ENCODE results near the gene INPP5F.
"Not testable (repeated sequence)": the region's sequence is repeated elsewhere in the genome, so short reads cannot be mapped to it uniquely, and the experiment has no call there.

INPP5F gene

GRCh38 chr10:119769886-119770285, 44.0 kb downstream of the INPP5F start:
- no peak for DNase-seq (ENCODE audit: low read depth, low spot score)

GRCh38 chr10:119770928-119771327, 45.1 kb downstream of the INPP5F start:
- no peak for DNase-seq (ENCODE audit: low read depth, low spot score)
- H3K4me3 ChIP-seq (ENCODE audit: low read length): no peak overlapping the region

More at GRCh38 chr10:119769886-119770285, 44.0 kb downstream of the INPP5F start:
- no peak overlapping the region for H3K4me3 ChIP-seq (ENCODE audit: low read length)

DNA sequence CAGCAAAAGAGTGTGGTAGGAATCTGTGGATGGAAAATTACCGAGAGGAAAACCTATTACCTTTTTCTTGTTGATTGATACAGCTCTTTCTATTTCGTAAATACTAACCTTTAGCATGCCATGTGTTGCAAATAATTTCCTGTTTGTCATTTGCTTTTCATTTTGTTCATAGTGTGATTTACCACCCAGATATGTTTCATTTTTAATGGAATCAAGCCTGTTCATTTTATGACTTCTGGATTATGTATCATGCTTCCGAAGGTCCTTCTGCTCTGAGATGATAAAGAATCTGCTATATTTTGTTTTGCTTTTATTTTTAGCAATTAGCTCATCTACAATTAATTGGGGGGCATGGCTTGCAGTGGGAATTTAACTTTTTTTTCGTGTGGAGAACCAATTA, 46.5 kb downstream of the INPP5F start:
- DNase-seq (ENCODE audit: low read depth, low spot score): no peak
- H3K4me3 ChIP-seq (ENCODE audit: low read length): no peak overlapping the region

DNA sequence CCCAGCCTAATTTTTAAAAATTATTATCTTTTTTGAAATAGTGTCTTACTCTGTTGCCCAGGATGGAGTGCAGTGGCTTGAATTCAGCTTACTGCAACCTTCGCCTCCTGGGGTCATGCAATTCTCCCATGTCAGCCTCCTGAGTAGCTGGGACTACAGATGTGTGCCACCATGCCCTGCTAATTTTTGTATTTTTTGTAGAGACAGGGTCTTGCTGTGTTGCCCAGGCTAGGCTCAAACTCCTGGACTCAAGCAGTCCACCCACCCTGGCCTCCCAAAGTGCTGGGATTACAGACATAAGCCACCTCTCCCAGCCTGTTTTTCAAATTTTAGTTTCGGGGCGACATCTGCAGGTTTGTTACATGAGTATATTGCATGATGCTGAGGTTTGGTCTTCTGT, 47.2 kb downstream of the INPP5F start:
- DNase-seq (ENCODE audit: low read depth, low spot score); H3K4me3 ChIP-seq (ENCODE audit: low read length): not testable (repeated sequence)

DNA sequence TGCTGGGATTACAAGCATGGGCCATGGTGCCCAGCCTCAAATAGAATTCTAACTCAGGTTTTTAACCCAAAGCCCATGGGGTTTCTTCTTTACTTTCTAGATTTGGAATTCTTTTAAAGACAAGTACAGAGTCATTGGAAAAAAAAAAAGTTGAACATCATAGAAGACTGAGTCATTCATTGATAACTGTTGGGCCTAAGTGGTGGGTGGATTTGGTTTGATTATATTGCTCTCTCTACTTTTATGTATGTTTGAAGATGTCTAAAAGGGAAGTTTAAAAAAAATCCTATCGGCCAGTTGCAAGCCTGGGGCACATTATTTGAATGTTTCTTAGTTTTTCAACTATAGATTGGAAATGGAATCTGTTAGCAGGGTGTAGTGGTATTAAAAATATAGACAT, 49.7 kb downstream of the INPP5F start:
- H3K4me3 ChIP-seq (ENCODE audit: low read length): no peak overlapping the region
- DNase-seq (ENCODE audit: low read depth, low spot score): no peak

GRCh38 chr10:119776536-119776935, 50.7 kb downstream of the INPP5F start:
- DNase-seq (ENCODE audit: low read depth, low spot score): no peak
- H3K4me3 ChIP-seq (ENCODE audit: low read length): no peak overlapping the region

GRCh38 chr10:119777686-119778085, 51.8 kb downstream of the INPP5F start:
- no peak overlapping the region for H3K4me3 ChIP-seq (ENCODE audit: low read length)
- no peak for DNase-seq (ENCODE audit: low read depth, low spot score)

DNA sequence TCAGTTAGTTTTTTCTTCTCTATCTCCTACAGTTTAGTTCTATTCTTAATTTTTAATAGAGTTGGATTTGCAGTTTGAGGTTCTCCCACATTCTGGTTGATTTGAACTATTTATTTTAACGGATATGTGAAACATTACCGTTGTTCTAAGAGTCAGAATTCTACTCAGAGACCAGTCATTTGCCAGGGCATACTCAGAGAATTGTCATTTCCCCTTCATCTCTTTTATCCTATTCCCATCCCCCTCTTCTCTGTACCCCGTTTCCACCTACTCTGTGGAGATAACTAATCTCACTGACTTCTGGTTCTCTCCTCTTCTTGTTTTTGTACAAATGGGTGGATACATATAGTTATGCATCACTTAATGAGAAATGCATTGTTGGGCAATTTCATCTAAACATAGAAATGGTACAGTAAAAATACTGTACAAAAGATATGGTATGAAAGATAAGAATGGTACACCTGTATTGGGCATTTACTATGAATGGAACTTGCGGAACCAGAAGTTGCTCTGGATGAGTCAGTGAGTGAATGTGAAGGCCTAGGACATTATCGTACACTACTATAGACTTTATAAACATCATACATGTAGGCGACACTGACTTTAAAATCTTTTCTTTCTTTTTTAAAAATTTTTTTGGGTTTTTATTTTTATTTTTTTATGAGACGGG, 53.1 kb downstream of the INPP5F start:
- H3K4me3 ChIP-seq (ENCODE audit: low read length): no peak overlapping the region
- no peak for DNase-seq (ENCODE audit: low read depth, low spot score)

- H3K4me3 ChIP-seq (ENCODE audit: low read length): no peak overlapping the region
- no peak for DNase-seq (ENCODE audit: low read depth, low spot score)
Observed at GRCh38 chr10:119780879-119781480, 55.1 kb downstream of the INPP5F start.

- DNase-seq (ENCODE audit: low read depth, low spot score): no peak
- no peak overlapping the region for H3K4me3 ChIP-seq (ENCODE audit: low read length)
Observed at GRCh38 chr10:119781498-119781897, 55.6 kb downstream of the INPP5F start.

GRCh38 chr10:119782981-119783664, 57.3 kb downstream of the INPP5F start:
- DNase-seq (ENCODE audit: low read depth, low spot score): no peak
- H3K4me3 ChIP-seq (ENCODE audit: low read length): no peak overlapping the region

DNA sequence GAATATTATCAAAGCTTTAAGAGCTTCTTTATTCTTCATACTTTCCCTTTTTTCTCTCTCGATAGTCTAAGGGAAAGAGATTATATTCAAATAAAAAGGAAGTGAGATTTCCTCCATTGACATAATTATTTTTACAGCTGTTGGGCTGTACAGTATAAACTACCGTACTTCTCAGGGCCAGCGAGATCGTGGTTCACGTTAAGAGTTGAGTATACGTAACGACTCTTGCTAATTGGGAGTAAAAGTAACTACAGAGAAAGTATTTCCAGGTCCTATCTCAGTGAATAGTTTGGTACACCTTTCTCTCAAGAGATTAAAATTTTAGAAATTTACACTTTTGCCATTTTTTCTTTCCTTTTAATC, 57.8 kb downstream of the INPP5F start:
- H3K4me3 ChIP-seq (ENCODE audit: low read length): no peak overlapping the region
- no peak for DNase-seq (ENCODE audit: low read depth, low spot score)

GRCh38 chr10:119784340-119785067, 58.7 kb downstream of the INPP5F start:
- H3K4me3 ChIP-seq (ENCODE audit: low read length): 0 out of 2 replicates have a peak overlapping the region, but pooled peaks have one; percentile 8
- peak; percentile 91 for DNase-seq (ENCODE audit: low read depth, low spot score)

DNA sequence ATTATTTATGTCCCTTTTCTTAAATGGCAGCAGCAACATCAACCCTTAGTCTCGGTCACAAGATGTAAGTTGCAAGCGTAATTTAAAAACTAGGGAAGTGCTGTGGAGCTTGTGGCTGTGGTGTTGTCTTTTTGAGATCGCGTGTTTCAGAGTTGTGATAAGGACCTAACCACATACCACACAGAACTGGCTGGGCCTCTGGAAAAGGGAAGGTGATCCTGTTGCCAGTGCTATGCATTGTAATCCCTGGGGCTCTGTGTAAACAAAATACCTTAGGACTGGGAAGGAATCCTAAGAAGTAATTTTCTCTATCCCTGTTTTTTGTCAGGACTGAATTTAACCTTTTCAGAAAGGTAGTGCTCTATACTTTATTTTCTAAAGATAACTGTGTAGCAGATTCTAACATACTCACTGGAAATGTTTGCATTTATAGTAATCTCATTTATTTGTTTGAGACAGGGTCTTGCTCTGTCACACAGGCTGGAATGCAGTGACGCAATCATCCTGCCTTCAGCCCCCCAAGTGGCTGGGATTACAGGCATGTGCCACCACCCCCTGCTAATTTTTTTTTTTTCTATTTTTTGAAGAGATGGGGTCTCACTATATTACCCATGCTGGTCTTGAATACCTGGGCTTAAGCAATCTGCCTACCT, 60.4 kb downstream of the INPP5F start:
- peak; percentile 45 for DNase-seq (ENCODE audit: low read depth, low spot score)
- no peak overlapping the region for H3K4me3 ChIP-seq (ENCODE audit: low read length)

DNA sequence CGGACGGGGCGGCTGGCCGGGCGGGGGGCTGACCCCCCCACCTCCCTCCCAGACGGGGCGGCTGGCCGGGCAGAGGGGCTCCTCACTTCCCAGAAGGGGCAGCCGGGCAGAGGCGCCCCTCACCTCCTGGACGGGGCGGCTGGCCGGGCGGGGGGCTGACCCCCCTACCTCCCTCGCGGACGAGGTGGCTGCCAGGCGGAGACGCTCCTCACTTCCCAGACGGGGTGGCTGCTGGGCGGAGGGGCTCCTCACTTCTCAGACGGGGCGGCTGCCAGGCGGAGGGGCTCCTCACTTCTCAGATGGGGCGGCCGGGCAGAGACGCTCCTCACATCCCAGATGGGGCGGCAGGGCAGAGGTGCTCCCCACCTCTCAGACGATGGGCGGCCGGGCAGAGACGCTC, 69.3 kb downstream of the INPP5F start:
- DNase-seq (ENCODE audit: low read depth, low spot score); H3K4me3 ChIP-seq (ENCODE audit: low read length): not testable (repeated sequence)

GRCh38 chr10:119796039-119796438, 70.2 kb downstream of the INPP5F start:
- H3K4me3 ChIP-seq (ENCODE audit: low read length): no peak overlapping the region
- DNase-seq (ENCODE audit: low read depth, low spot score): no peak

- H3K4me3 ChIP-seq (ENCODE audit: low read length): no peak overlapping the region
- DNase-seq (ENCODE audit: low read depth, low spot score): no peak
Observed at GRCh38 chr10:119801176-119801575, 75.3 kb downstream of the INPP5F start.

DNA sequence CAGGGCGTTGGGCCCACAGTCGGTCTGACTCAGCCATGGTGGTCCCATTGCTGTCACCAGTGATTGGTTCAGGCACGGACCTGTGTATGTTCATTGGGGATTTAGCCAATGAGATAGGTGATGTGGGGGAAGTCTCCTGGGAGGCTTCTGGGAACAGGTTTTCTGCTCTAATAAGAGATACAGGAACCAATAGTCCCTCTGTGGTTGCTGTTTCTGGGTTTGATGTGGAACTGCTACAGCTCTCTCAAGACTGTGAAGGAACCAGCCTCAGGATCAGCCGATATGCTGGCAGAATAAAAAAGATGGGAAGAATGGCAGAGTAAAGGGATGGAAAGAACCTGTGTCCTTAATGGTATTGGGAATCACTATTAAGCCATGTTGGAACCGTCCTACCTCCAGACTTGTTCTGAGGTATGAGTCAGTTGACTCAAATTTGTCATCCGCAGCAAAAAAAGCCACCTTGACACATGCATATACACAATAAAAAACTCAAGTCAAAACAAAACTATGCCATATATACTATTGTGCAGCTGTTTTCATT, 76.2 kb downstream of the INPP5F start:
- H3K4me3 ChIP-seq (ENCODE audit: low read length): no peak overlapping the region
- DNase-seq (ENCODE audit: low read depth, low spot score): no peak

DNA sequence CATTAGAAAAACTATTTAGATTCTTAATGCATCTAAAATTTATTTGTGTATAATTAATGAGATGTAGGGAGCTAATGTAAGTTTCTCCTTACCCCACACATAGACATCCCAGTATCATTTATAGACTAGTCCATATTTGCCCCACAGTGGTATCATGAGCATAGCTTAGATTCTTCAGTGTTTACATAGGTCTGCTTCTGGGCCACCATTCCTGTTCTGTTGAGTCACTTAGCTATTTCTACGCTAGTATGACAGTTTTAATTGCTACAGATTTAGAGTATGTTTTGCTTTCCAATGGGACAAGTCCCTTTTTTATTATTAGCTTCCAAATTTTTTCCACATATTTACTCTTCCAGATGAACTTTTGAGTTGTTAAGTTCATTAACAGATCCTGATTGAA, 77.4 kb downstream of the INPP5F start:
- H3K4me3 ChIP-seq (ENCODE audit: low read length): no peak overlapping the region
- DNase-seq (ENCODE audit: low read depth, low spot score): no peak

Measured in Jurkat, Clone E6-1 (cell line).